NOMO-1 (cell line): Measurements from ENCODE around the gene MAP7.
"Not testable (repeated sequence)": the region's sequence is repeated elsewhere in the genome, so short reads cannot be mapped to it uniquely, and the experiment has no call there.

ENCODE experiments used
- DNase-seq, 2 experiments: peaks; one replicate each; lab custom pipeline; 2025; ENCODE audit not compliant: unreplicated experiment in 2 of 2; lab: John Stamatoyannopoulos, UW

MAP7 gene

DNA sequence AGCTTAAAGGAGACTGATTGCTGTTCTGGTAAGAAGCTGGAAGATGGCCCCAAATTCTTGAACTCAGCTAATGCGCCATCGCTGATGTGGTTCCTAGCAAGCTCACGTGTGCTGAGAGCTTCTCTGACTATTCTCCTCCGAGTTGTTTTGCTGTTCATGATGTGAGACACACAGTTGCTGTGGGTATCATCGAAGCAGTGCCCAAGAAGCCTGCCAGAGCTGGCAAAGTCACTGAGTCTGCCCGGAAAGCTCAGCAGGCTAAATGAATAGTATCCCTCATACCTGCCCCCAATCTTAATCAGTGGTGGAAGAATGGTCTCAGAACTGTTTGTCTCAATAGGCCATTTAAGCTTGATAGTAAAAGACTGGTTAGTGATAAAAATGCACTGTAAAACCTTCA is 232.3 kb downstream of the MAP7 start:
- DNase-seq: no peak

DNA sequence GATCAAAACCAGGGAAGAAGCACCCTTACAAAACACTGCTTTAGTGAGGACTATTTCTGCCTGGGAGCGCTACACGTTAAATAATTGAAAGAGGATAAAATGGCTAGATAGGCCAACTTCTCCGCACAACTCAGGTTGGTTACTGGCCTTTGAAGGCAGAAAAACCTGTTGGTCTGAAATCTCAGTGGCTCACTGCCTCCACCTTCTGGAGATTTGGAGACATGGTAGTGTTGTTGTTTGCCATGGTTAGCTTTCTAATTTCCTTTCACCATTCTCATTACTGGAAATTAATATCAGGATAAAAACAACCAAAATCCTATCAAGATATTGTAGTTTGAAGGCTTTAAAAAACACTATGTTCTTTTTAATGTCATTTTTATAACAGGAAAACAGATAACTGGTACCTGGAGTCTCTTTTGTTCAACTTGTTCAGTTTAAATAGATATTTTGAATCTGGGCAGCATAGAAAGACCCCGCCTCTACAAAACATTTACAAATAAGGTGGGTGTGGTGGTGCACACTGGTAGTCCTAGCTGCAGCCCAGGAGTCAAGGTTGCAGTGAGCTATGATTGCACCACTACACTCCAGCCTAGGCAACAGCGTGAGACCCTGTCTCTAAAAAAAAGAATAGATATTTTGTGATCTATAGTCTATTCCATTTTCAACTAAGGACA is 233.1 kb downstream of the MAP7 start:
- peak; percentile 17 to 42 for DNase-seq

DNA sequence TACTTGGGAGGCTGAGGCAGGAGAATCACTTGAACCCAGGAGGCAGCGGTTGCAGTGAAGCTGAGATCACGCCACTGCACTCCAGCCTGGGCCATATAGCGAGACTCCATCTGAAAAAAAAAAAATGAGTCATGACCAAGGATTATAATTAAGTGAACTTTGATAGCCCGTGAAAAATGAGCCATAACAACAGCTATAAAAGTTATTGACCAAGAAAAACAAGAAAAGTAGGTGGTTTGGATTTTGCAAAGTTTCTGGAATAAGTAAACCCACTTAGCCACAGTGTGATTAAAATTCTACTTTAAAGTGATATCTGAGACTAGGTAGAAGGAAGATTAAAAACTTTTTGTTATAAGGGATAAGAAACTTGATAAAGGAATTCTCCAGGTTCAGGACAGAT is 234.6 kb downstream of the MAP7 start:
- DNase-seq: no peak

DNA sequence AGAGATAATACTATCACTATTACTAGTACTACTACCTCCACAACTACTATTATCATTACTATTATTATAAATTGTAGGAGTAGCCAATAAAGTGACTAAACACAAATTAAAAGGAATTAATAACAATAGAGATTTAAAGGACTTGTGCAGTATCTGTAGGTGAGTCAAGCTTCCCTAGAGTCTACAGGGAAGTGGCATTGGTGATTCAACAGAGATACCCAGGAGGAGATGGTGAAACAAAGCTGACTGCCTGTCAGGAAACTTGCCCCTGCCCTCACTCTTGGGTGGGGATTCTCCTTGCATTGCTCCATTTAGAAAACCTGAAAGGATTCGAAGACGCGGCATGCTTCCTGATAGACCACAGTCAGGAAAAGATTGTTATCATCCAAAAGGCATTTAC is 237.2 kb downstream of the MAP7 start:
- no peak for DNase-seq

DNA sequence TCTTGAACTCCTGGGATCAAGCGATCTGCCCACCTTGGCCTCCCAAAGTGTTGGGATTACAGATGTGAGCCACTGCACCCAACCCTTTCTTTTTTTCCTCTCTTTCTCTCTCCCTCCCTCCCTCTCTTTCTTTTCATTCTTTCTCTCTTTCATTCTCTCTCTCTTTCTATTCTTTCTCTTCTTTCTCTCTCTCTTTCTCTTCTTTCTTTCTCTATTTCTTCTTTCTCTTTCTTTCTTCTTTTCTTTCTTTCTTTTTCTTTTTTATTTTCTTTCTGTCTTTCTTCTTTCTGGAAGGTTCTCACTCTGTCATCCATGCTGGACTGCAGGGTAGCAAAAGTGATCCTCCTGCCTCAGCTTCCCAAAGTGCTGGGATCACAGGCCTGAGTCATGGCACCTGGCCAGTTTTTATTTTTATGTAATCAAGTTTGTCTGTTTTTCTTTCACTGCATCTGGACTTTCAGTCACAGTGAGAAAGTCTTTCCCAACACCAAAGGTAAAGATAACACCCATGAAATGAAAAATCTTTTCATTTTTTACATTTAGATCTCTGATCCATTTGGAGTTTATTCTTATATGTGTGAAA is 240.4 kb downstream of the MAP7 start:
- DNase-seq: no peak

DNA sequence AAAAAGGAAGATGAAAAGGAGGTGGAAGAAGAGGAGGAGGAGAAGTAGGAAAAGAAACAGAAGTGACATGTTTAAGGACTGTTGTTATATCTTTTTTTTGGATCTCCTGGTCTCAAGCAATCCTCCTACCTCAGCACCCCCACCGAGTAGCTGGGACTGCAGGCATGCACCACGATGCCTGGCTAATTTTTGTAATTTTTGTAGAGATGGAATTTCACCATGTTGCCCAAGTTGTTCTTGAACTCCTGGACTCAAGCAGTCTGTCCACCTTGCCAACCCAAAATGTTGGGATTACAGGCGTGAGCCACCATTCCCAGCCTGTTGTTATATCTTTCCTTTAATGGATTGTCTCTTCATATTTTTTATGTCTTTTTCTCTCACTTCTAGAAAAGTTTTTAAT is 241.1 kb downstream of the MAP7 start:
- DNase-seq: no peak

DNA sequence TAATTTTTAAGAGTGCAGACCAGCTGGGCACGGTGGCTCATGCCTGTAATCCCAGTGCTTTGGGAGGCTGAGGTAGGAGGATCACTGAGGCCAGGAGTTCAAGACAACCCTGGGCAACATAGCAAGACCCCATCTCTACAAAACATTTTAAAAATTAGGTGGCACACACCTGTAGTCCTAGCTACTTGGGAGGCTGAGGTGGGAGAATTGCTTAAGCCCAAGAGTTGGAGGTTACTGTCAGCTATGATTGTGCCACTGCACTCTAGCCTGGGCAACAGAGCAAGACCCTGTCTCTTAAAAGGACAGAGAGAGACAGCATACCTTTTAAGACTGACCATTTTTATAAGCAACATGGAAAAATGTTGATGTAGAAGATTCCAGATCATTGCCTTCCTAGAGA is 241.8 kb downstream of the MAP7 start:
- DNase-seq: not testable (repeated sequence)

DNA sequence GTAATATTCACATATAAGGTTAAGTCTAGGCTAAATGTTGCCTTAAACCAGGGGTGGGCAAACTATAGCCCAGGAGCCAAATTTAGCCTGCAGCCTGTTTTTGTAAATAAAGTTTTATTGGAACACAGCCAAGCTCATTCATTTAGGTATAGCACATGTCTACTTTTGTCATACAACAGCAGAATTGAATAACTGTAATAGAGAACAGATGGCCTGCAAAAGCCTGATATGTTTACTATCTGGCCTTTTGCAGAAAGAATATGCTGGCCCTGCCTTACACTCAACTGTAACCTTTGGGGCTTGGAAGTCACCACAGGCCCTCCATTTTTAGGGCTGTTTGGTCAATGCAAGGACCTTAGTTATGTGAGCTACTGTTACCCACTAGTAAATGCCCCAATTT is 242.9 kb downstream of the MAP7 start:
- no peak for DNase-seq

DNA sequence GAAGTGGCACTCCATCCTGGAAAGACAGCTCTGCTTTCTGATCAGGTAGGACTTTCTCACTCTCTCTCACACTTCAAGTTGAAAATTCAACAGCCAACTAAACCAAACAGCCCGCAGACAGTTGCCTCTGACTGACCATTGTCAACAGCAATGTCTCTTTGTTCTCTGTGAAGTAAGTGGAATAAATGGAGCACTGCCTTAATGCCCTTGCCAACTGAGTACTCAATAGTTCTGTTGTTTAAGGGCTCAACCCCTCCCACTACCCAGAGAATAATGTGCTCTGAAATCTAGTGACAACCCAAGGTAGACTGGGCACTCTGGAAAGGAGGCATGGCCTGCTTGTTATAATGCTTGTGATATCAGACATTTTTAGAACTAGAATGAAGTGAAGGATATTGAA is 243.8 kb downstream of the MAP7 start:
- no peak for DNase-seq

DNA sequence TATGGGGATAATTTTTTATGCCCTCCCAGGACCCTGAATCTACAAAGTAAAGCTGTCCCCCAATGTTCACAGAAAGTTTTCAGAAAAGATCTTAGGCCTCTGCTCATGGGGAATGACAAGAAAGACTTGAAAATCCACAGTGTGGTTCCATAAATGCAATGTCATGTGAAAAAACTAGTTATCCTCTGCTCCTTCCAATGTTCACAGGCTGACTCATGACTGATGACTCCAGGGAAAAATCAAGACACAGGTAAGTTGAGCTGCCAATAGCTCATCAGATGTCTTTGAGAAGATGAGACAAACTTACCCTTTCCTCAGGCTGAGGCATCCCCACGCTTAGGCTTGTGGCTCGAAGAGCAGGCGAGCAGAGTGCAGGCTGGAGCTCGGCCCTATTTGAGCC is 245.8 kb downstream of the MAP7 start:
- DNase-seq: no peak

DNA sequence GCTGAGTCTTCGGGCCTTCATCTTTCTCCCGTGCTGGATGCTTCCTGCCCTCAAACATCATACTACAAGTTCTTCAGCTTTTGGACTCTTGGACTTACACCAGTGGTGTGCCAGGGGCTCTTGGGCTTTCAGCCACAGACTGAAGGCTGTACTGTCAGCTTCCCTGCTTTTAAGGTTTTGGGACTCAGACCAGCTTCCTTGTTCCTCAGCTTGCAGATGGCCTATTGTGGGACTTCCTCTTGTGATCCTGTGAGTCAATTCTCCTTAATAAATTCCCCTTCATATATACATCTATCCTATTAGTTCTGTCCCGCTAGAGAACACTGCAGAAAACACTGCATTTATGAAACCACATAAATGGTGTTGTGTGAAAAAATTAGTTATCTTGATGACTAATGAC is 246.7 kb downstream of the MAP7 start:
- DNase-seq: no peak

DNA sequence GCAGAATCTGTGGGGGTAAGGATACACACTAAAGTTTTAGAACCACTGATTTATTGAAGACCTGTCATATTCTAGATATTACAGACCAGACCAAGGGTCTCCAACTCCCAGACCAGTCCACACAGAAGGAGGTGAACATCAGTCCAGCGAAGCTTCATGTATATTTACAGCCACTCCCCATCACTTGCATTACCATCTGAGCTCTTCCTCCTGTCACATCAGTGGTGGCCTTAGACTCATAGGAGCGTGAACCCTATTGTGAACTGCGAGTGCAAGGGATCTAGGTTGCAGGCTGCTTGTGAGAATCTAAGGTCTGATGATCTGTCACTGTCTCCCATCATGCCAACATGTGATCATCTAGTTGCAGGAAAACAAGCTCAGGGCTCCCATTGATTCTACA is 255.6 kb downstream of the MAP7 start:
- DNase-seq: no peak
